ENCODE measurements around the gene HADHB.
"Not testable (repeated sequence)": the region's sequence is repeated elsewhere in the genome, so short reads cannot be mapped to it uniquely, and the experiment has no call there.

The HADHB gene

GRCh38 chr2:26305540-26305939, 60.8 kb downstream of the HADHB start:
- H3K9me3 ChIP-seq (ENCODE audit: control insufficient read depth, low read length) = no peaks in the 10 kb centered on the region
- 75 to 79% methylated on average over 6 of the region's 6 CpGs for WGBS, 2 experiments
- no peak overlapping the region for H3K4me3 ChIP-seq (ENCODE audit: insufficient read depth, low read depth, low read length)
- H3K36me3 ChIP-seq (ENCODE audit: control insufficient read depth, insufficient read depth, low read length) = no peaks in the 10 kb centered on the region
- no peaks in the 10 kb centered on the region for H3K27me3 ChIP-seq (ENCODE audit: control insufficient read depth, insufficient read depth, low read length, poor library complexity, severe bottlenecking)
- H3K27ac ChIP-seq (ENCODE audit: insufficient read depth, low read depth, low read length, poor library complexity, severe bottlenecking) = no peak overlapping the region
- H3K4me1 ChIP-seq (ENCODE audit: control insufficient read depth, insufficient read depth, low read length) = no peaks in the 10 kb centered on the region

GRCh38 chr2:26309921-26310320, 65.2 kb downstream of the HADHB start:
- Histone ChIP-seq H3K27ac (ENCODE audit: insufficient read depth, low read depth, low read length, poor library complexity, severe bottlenecking) (no peak overlapping the region), H3K4me3 (ENCODE audit: insufficient read depth, low read depth, low read length) (no peak overlapping the region), H3K27me3 (ENCODE audit: control insufficient read depth, insufficient read depth, low read length, poor library complexity, severe bottlenecking) (no peaks in the 10 kb centered on the region), H3K36me3 (ENCODE audit: control insufficient read depth, insufficient read depth, low read length) (no peaks in the 10 kb centered on the region), H3K9me3 (ENCODE audit: control insufficient read depth, low read length) (no peaks in the 10 kb centered on the region), H3K4me1 (ENCODE audit: control insufficient read depth, insufficient read depth, low read length) (no peaks in the 10 kb centered on the region)
- whole genome bisulfite sequencing, 2 experiments = 89 to 94% methylated on average over 10 of the region's 10 CpGs

GRCh38 chr2:26312471-26312870, 67.7 kb downstream of the HADHB start:
- no peaks in the 10 kb centered on the region for H3K27me3 ChIP-seq (ENCODE audit: control insufficient read depth, insufficient read depth, low read length, poor library complexity, severe bottlenecking)
- no peaks in the 10 kb centered on the region for H3K36me3 ChIP-seq (ENCODE audit: control insufficient read depth, insufficient read depth, low read length)
- 91 to 92% methylated on average over 9 of the region's 9 CpGs for WGBS, 2 experiments
- H3K4me1 ChIP-seq (ENCODE audit: control insufficient read depth, insufficient read depth, low read length) = no peaks in the 10 kb centered on the region
- H3K27ac ChIP-seq (ENCODE audit: insufficient read depth, low read depth, low read length, poor library complexity, severe bottlenecking) = no peak overlapping the region
- no peaks in the 10 kb centered on the region for H3K9me3 ChIP-seq (ENCODE audit: control insufficient read depth, low read length)
- H3K4me3 ChIP-seq (ENCODE audit: insufficient read depth, low read depth, low read length) = no peak overlapping the region

GRCh38 chr2:26313446-26313845, 68.7 kb downstream of the HADHB start:
- Histone ChIP-seq H3K9me3 (ENCODE audit: control insufficient read depth, low read length) (no peaks in the 10 kb centered on the region), H3K27ac (ENCODE audit: insufficient read depth, low read depth, low read length, poor library complexity, severe bottlenecking) (no peak overlapping the region), H3K27me3 (ENCODE audit: control insufficient read depth, insufficient read depth, low read length, poor library complexity, severe bottlenecking) (no peaks in the 10 kb centered on the region), H3K4me3 (ENCODE audit: insufficient read depth, low read depth, low read length) (no peak overlapping the region), H3K4me1 (ENCODE audit: control insufficient read depth, insufficient read depth, low read length) (no peaks in the 10 kb centered on the region), H3K36me3 (ENCODE audit: control insufficient read depth, insufficient read depth, low read length) (no peaks in the 10 kb centered on the region)
- 91 to 92% methylated on average over 12 of the region's 12 CpGs for WGBS, 2 experiments

- Histone ChIP-seq H3K4me1 (ENCODE audit: control insufficient read depth, insufficient read depth, low read length) (peaks cover 5% of the 10 kb centered on the region), H3K9me3 (ENCODE audit: control insufficient read depth, low read length) (no peaks in the 10 kb centered on the region), H3K4me3 (ENCODE audit: insufficient read depth, low read depth, low read length) (no peak overlapping the region), H3K27me3 (ENCODE audit: control insufficient read depth, insufficient read depth, low read length, poor library complexity, severe bottlenecking) (no peaks in the 10 kb centered on the region), H3K36me3 (ENCODE audit: control insufficient read depth, insufficient read depth, low read length) (no peaks in the 10 kb centered on the region), H3K27ac (ENCODE audit: insufficient read depth, low read depth, low read length, poor library complexity, severe bottlenecking) (no peak overlapping the region)
- 81 to 89% methylated on average over 8 of the region's 8 CpGs for WGBS, 2 experiments
Observed at GRCh38 chr2:26314243-26314642, 69.5 kb downstream of the HADHB start.

- 61 to 77% methylated on average over 2 of the region's 2 CpGs for WGBS, 2 experiments
Observed at GRCh38 chr2:26316041-26316440, 71.3 kb downstream of the HADHB start.

GRCh38 chr2:26316845-26317244, 72.1 kb downstream of the HADHB start:
- WGBS, 2 experiments = 91% methylated on average over 6 of the region's 6 CpGs
- H3K36me3 ChIP-seq (ENCODE audit: control insufficient read depth, insufficient read depth, low read length) = no peaks in the 10 kb centered on the region
- H3K4me3 ChIP-seq (ENCODE audit: insufficient read depth, low read depth, low read length) = no peak overlapping the region
- H3K9me3 ChIP-seq (ENCODE audit: control insufficient read depth, low read length) = no peaks in the 10 kb centered on the region
- no peaks in the 10 kb centered on the region for H3K27me3 ChIP-seq (ENCODE audit: control insufficient read depth, insufficient read depth, low read length, poor library complexity, severe bottlenecking)
- H3K27ac ChIP-seq (ENCODE audit: insufficient read depth, low read depth, low read length, poor library complexity, severe bottlenecking) = no peak overlapping the region
- peaks cover 5% of the 10 kb centered on the region for H3K4me1 ChIP-seq (ENCODE audit: control insufficient read depth, insufficient read depth, low read length)

More at GRCh38 chr2:26316041-26316440, 71.3 kb downstream of the HADHB start:
- Histone ChIP-seq H3K9me3 (ENCODE audit: control insufficient read depth, low read length) (no peaks in the 10 kb centered on the region), H3K36me3 (ENCODE audit: control insufficient read depth, insufficient read depth, low read length) (no peaks in the 10 kb centered on the region), H3K27me3 (ENCODE audit: control insufficient read depth, insufficient read depth, low read length, poor library complexity, severe bottlenecking) (no peaks in the 10 kb centered on the region), H3K4me3 (ENCODE audit: insufficient read depth, low read depth, low read length) (no peak overlapping the region), H3K4me1 (ENCODE audit: control insufficient read depth, insufficient read depth, low read length) (peaks cover 5% of the 10 kb centered on the region), H3K27ac (ENCODE audit: insufficient read depth, low read depth, low read length, poor library complexity, severe bottlenecking) (no peak overlapping the region)

- no peak overlapping the region for H3K27ac ChIP-seq (ENCODE audit: insufficient read depth, low read depth, low read length, poor library complexity, severe bottlenecking)
- H3K9me3 ChIP-seq (ENCODE audit: control insufficient read depth, low read length) = no peaks in the 10 kb centered on the region
- H3K36me3 ChIP-seq (ENCODE audit: control insufficient read depth, insufficient read depth, low read length) = no peaks in the 10 kb centered on the region
- WGBS, 2 experiments = 92 to 94% methylated on average over 7 to 8 of the region's 8 CpGs
- H3K27me3 ChIP-seq (ENCODE audit: control insufficient read depth, insufficient read depth, low read length, poor library complexity, severe bottlenecking) = no peaks in the 10 kb centered on the region
- peaks cover 5% of the 10 kb centered on the region for H3K4me1 ChIP-seq (ENCODE audit: control insufficient read depth, insufficient read depth, low read length)
- H3K4me3 ChIP-seq (ENCODE audit: insufficient read depth, low read depth, low read length) = no peak overlapping the region
Observed at GRCh38 chr2:26317377-26318105, 72.8 kb downstream of the HADHB start.

GRCh38 chr2:26318950-26319349, 74.2 kb downstream of the HADHB start:
- Histone ChIP-seq H3K27me3 (ENCODE audit: control insufficient read depth, insufficient read depth, low read length, poor library complexity, severe bottlenecking) (no peaks in the 10 kb centered on the region), H3K27ac (ENCODE audit: insufficient read depth, low read depth, low read length, poor library complexity, severe bottlenecking) (no peak overlapping the region), H3K4me3 (ENCODE audit: insufficient read depth, low read depth, low read length) (no peak overlapping the region), H3K36me3 (ENCODE audit: control insufficient read depth, insufficient read depth, low read length) (no peaks in the 10 kb centered on the region), H3K9me3 (ENCODE audit: control insufficient read depth, low read length) (no peaks in the 10 kb centered on the region), H3K4me1 (ENCODE audit: control insufficient read depth, insufficient read depth, low read length) (peaks cover 5% of the 10 kb centered on the region)
- 56 to 59% methylated on average over 6 of the region's 6 CpGs for WGBS, 2 experiments

- not testable (repeated sequence) for H3K27me3 ChIP-seq (ENCODE audit: control insufficient read depth, insufficient read depth, low read length, poor library complexity, severe bottlenecking); H3K9me3 ChIP-seq (ENCODE audit: control insufficient read depth, low read length); H3K27ac ChIP-seq (ENCODE audit: insufficient read depth, low read depth, low read length, poor library complexity, severe bottlenecking); H3K4me1 ChIP-seq (ENCODE audit: control insufficient read depth, insufficient read depth, low read length); H3K36me3 ChIP-seq (ENCODE audit: control insufficient read depth, insufficient read depth, low read length); H3K4me3 ChIP-seq (ENCODE audit: insufficient read depth, low read depth, low read length)
Observed at GRCh38 chr2:26324479-26324878, 79.7 kb downstream of the HADHB start.

- WGBS, 2 experiments = 80 to 85% methylated on average over 3 of the region's 3 CpGs
- no peaks in the 10 kb centered on the region for H3K9me3 ChIP-seq (ENCODE audit: control insufficient read depth, low read length)
Observed at GRCh38 chr2:26324903-26325302, 80.2 kb downstream of the HADHB start.

More at GRCh38 chr2:26324903-26325302, 80.2 kb downstream of the HADHB start:
- H3K4me1 ChIP-seq (ENCODE audit: control insufficient read depth, insufficient read depth, low read length) = no peaks in the 10 kb centered on the region
- H3K36me3 ChIP-seq (ENCODE audit: control insufficient read depth, insufficient read depth, low read length) = no peaks in the 10 kb centered on the region
- H3K4me3 ChIP-seq (ENCODE audit: insufficient read depth, low read depth, low read length) = no peak overlapping the region
- no peaks in the 10 kb centered on the region for H3K27me3 ChIP-seq (ENCODE audit: control insufficient read depth, insufficient read depth, low read length, poor library complexity, severe bottlenecking)
- H3K27ac ChIP-seq (ENCODE audit: insufficient read depth, low read depth, low read length, poor library complexity, severe bottlenecking) = no peak overlapping the region

All from ectodermal cell (in vitro differentiated cells).